ENCODE results near the gene SORCS2. TPM values are rescaled to one million over a fixed set of nuclear protein-coding genes. Genes with fewer than 3 reads are reported as not detected.

The SORCS2 gene
- total RNA-seq, 4 donors from 2014 or later, result 0.48 to 1.8 (median 0.68) TPM; not detected in 1

- in situ Hi-C loops (cut with MboI; ENCODE audit: low pct_ligation_motif_present in 1 of 4, low pct_unique_long_range_greater_than_20kb in 1 of 4, low sequenced_read_pairs in 3 of 4), result no loop called here
- no peaks in the 10 kb centered on the region for H3K36me3 ChIP-seq
- TF ChIP-seq POLR2AphosphoS5 (IDR thresholded peaks at IDR 0.05), result no peak
- TF ChIP-seq, protein P1, sequence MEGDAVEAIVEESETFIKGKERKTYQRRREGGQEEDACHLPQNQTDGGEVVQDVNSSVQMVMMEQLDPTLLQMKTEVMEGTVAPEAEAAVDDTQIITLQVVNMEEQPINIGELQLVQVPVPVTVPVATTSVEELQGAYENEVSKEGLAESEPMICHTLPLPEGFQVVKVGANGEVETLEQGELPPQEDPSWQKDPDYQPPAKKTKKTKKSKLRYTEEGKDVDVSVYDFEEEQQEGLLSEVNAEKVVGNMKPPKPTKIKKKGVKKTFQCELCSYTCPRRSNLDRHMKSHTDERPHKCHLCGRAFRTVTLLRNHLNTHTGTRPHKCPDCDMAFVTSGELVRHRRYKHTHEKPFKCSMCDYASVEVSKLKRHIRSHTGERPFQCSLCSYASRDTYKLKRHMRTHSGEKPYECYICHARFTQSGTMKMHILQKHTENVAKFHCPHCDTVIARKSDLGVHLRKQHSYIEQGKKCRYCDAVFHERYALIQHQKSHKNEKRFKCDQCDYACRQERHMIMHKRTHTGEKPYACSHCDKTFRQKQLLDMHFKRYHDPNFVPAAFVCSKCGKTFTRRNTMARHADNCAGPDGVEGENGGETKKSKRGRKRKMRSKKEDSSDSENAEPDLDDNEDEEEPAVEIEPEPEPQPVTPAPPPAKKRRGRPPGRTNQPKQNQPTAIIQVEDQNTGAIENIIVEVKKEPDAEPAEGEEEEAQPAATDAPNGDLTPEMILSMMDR (IDR thresholded peaks at IDR 0.05), result no peak
- no peak for TF ChIP-seq EP300 (IDR thresholded peaks at IDR 0.05; ENCODE audit: low read depth)
- no peaks in the 10 kb centered on the region for H3K4me1 ChIP-seq
- no peaks in the 10 kb centered on the region for H3K27me3 ChIP-seq
- no peak overlapping the region for H3K4me3 ChIP-seq
- DNase-seq, result no peak
- 33 to 67% methylated on average over 1 to 5 of the region's 5 CpGs for WGBS, 2 donors (ENCODE audit: low coverage in 1 of 2)
- H3K9me3 ChIP-seq, result no peaks in the 10 kb centered on the region
- intact Hi-C loops (cut with DNase I; ENCODE audit: low total_unique reads), result no loop called here
- no peak overlapping the region for H3K27ac ChIP-seq
Observed at GRCh38 chr4:7364979-7365378, 172.6 kb downstream of the SORCS2 start.

DNA sequence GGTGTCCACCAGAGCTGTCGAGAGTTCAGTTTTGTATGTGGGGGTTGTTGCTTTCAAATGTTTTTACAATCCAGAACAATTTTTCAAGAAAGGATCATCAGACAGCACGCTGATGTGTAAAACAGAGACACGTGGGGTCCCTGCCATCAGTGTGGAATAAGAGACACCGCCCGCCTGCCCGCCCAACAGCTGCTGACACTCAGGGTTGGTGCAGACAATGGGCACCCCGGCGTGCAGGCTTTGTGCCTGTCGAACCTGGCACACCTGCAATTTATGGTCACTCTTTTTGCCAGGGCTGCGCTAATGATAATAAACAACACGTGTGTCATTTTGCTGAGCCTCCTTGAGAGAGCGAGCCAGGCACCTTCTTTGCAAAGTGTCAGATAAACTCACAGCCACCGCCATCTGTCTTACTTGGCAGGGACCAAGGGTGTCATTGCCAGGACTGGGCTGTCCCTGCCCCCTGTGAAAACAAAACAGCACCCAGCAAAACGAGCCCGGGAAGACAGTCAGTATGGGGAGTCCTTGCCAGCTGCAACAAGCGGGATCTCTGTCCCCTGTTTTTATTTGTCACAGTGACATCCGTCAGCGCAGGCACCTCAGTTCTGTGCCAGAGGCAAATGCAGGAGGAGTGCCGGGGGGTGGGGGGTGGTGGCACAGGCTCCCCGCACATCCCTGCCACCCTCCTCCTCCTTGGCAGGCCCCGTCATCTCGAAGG is 173.3 kb downstream of the SORCS2 start:
- no peaks in the 10 kb centered on the region for H3K9me3 ChIP-seq
- H3K36me3 ChIP-seq, result no peaks in the 10 kb centered on the region
- no peak overlapping the region for H3K4me3 ChIP-seq
- no peak for DNase-seq
- 36% methylated on average over 22 of the region's 22 CpGs; no CpG with 5 or more reads in 1 of the 2 donors for WGBS, 2 donors (ENCODE audit: low coverage in 1 of 2)
- intact Hi-C loops (cut with DNase I; ENCODE audit: low total_unique reads) (no loop called here), in situ Hi-C loops (cut with MboI; ENCODE audit: low pct_ligation_motif_present in 1 of 4, low pct_unique_long_range_greater_than_20kb in 1 of 4, low sequenced_read_pairs in 3 of 4) (no loop called here)
- no peaks in the 10 kb centered on the region for H3K4me1 ChIP-seq
- H3K27ac ChIP-seq, result no peak overlapping the region
- TF ChIP-seq, protein P1 (IDR thresholded peaks at IDR 0.05), result no peak
- TF ChIP-seq EP300 (IDR thresholded peaks at IDR 0.05; ENCODE audit: low read depth) (no peak), POLR2A (IDR thresholded peaks at IDR 0.05) (no peak), POLR2AphosphoS5 (IDR thresholded peaks at IDR 0.05) (no peak)
- no peaks in the 10 kb centered on the region for H3K27me3 ChIP-seq

GRCh38 chr4:7366180-7366945 is 174.0 kb downstream of the SORCS2 start:
- no peak for DNase-seq
- H3K4me3 ChIP-seq, result no peak overlapping the region

GRCh38 chr4:7366954-7367353 is 174.6 kb downstream of the SORCS2 start:
- WGBS, 2 donors (ENCODE audit: low coverage in 1 of 2), result 71 to 80% methylated on average over 1 to 7 of the region's 7 CpGs
- H3K36me3 ChIP-seq, result no peaks in the 10 kb centered on the region
- in situ Hi-C loops (cut with MboI; ENCODE audit: low pct_ligation_motif_present in 1 of 4, low pct_unique_long_range_greater_than_20kb in 1 of 4, low sequenced_read_pairs in 3 of 4) (no loop called here), intact Hi-C loops (cut with DNase I; ENCODE audit: low total_unique reads) (no loop called here)
- H3K27me3 ChIP-seq, result no peaks in the 10 kb centered on the region
- TF ChIP-seq POLR2AphosphoS5 (IDR thresholded peaks at IDR 0.05) (no peak), POLR2A (IDR thresholded peaks at IDR 0.05) (no peak), EP300 (IDR thresholded peaks at IDR 0.05; ENCODE audit: low read depth) (no peak)
- TF ChIP-seq, protein P1 (IDR thresholded peaks at IDR 0.05), result no peak
- DNase-seq, result no peak
- H3K4me1 ChIP-seq, result no peaks in the 10 kb centered on the region
- no peak overlapping the region for H3K27ac ChIP-seq
- no peak overlapping the region for H3K4me3 ChIP-seq
- H3K9me3 ChIP-seq, result no peaks in the 10 kb centered on the region

More at GRCh38 chr4:7366180-7366945, 174.0 kb downstream of the SORCS2 start:
- Histone ChIP-seq H3K9me3 (no peaks in the 10 kb centered on the region), H3K36me3 (no peaks in the 10 kb centered on the region), H3K27ac (no peak overlapping the region), H3K27me3 (no peaks in the 10 kb centered on the region), H3K4me1 (no peaks in the 10 kb centered on the region)
- TF ChIP-seq POLR2A (IDR thresholded peaks at IDR 0.05) (no peak), POLR2AphosphoS5 (IDR thresholded peaks at IDR 0.05) (no peak), EP300 (IDR thresholded peaks at IDR 0.05; ENCODE audit: low read depth) (no peak)
- TF ChIP-seq, protein P1 (IDR thresholded peaks at IDR 0.05), result no peak
- intact Hi-C loops (cut with DNase I; ENCODE audit: low total_unique reads), result no loop called here
- 47% methylated on average over 9 of the region's 11 CpGs; no CpG with 5 or more reads in 1 of the 2 donors for WGBS, 2 donors (ENCODE audit: low coverage in 1 of 2)
- in situ Hi-C loops (cut with MboI; ENCODE audit: low pct_ligation_motif_present in 1 of 4, low pct_unique_long_range_greater_than_20kb in 1 of 4, low sequenced_read_pairs in 3 of 4), result no loop called here
